Ascending aorta (tissue), 2 donors: ENCODE results near the gene LRIT2. TPM values are rescaled to one million over a fixed set of nuclear protein-coding genes. Genes with fewer than 3 reads are reported as not detected.

Experiments
- DNase-seq, 2 donors: peaks; one replicate each; pipeline ENCODE4 v3.0.0-alpha.2; 2019; ENCODE audit warnings: low spot score in 2 of 2
- H3K27ac ChIP-seq, 2 donors: fragments of 200-600 bp; sonication (generic); one replicate each; pipeline ENCODE4 v1.5.1; 2016 to 2017; ENCODE audit warnings: mild to moderate bottlenecking in 1 of 2
- H3K27me3 ChIP-seq: fragments of 200-600 bp; sonication (generic); one replicate; pipeline ENCODE4 v1.5.1; 2017
- H3K36me3 ChIP-seq, 2 donors: fragments of 200-600 bp; sonication (generic); one replicate each; pipeline ENCODE4 v1.5.1; 2016
- H3K4me1 ChIP-seq, 2 donors: fragments of 200-600 bp; sonication (generic); one replicate each; pipeline ENCODE4 v1.5.1; 2016 to 2017; ENCODE audit warnings: mild to moderate bottlenecking in 1 of 2
- H3K4me3 ChIP-seq, 2 donors: fragments of 200-600 bp; sonication (generic); one replicate each; pipeline ENCODE4 v1.5.1; 2016 to 2017; ENCODE audit warnings: mild to moderate bottlenecking in 1 of 2
- H3K9me3 ChIP-seq, 2 donors: fragments of 200-600 bp; sonication (generic); one replicate each; pipeline ENCODE4 v1.5.1; 2016
- CTCF ChIP-seq, 3 experiments: fragments of 200-600 bp in 2 of 3; fragments of 450-650 bp in 1 of 3; sonication (generic) in 2 of 3; IDR thresholded peaks; one replicate each; pipeline ENCODE4 v1.5.1; 2016 to 2019; ENCODE audit warnings: antibody characterized with exemption in 3 of 3, mild to moderate bottlenecking in 1 of 3, moderate library complexity in 1 of 3
- intact Hi-C: fragments of 100-400 bp; cut with DNase I; formaldehyde crosslinking; loops from one replicate; pipeline ENCODE4 v1.15.1; 2023
- total RNA-seq: library from RNA; depleted of rRNA; stranded (reverse); fragments of >200 nt; gene quantifications from one replicate; pipeline ENCODE4 v1.1.0, GENCODE V29; 2016

LRIT2 gene
- total RNA-seq, 1 donor from 2014 or later = not detected

GRCh38 chr10:84204610-84205009, 20.7 kb downstream of the LRIT2 start:
- no peak for TF ChIP-seq CTCF (IDR thresholded peaks at IDR 0.05)
- intact Hi-C loops = no loop called here
- H3K4me3 ChIP-seq = no peak overlapping the region
- no peaks in the 10 kb centered on the region for H3K27me3 ChIP-seq
- H3K9me3 ChIP-seq = no peaks in the 10 kb centered on the region
- no peak for DNase-seq
- no peaks in the 10 kb centered on the region for H3K36me3 ChIP-seq
- H3K4me1 ChIP-seq = no peaks in the 10 kb centered on the region
- H3K27ac ChIP-seq = no peak overlapping the region

GRCh38 chr10:84204122-84204521, 21.2 kb downstream of the LRIT2 start:
- Histone ChIP-seq H3K27me3 (no peaks in the 10 kb centered on the region), H3K27ac (no peak overlapping the region), H3K36me3 (no peaks in the 10 kb centered on the region), H3K9me3 (no peaks in the 10 kb centered on the region), H3K4me1 (no peaks in the 10 kb centered on the region), H3K4me3 (no peak overlapping the region)
- no peak for TF ChIP-seq CTCF (IDR thresholded peaks at IDR 0.05)
- DNase-seq = no peak
- intact Hi-C loops = no loop called here

- no peak for TF ChIP-seq CTCF (IDR thresholded peaks at IDR 0.05)
- H3K9me3 ChIP-seq = no peaks in the 10 kb centered on the region
- no peaks in the 10 kb centered on the region for H3K4me1 ChIP-seq
- no peaks in the 10 kb centered on the region for H3K27me3 ChIP-seq
- no peak for DNase-seq
- no peak overlapping the region for H3K4me3 ChIP-seq
- no peaks in the 10 kb centered on the region for H3K36me3 ChIP-seq
- H3K27ac ChIP-seq = no peak overlapping the region
- intact Hi-C loops = no loop called here
Observed at GRCh38 chr10:84202349-84202748, 23.0 kb downstream of the LRIT2 start.

GRCh38 chr10:84201682-84202081, 23.7 kb downstream of the LRIT2 start:
- intact Hi-C loops = no loop called here
- no peak overlapping the region for H3K27ac ChIP-seq
- TF ChIP-seq CTCF (IDR thresholded peaks at IDR 0.05) = no peak
- DNase-seq = no peak
- H3K9me3 ChIP-seq = no peaks in the 10 kb centered on the region
- no peaks in the 10 kb centered on the region for H3K36me3 ChIP-seq
- no peak overlapping the region for H3K4me3 ChIP-seq
- H3K27me3 ChIP-seq = no peaks in the 10 kb centered on the region
- H3K4me1 ChIP-seq = no peaks in the 10 kb centered on the region

GRCh38 chr10:84201244-84201606, 24.1 kb downstream of the LRIT2 start:
- Histone ChIP-seq H3K27ac (no peak overlapping the region), H3K27me3 (no peaks in the 10 kb centered on the region), H3K4me1 (no peaks in the 10 kb centered on the region), H3K9me3 (no peaks in the 10 kb centered on the region), H3K36me3 (no peaks in the 10 kb centered on the region), H3K4me3 (no peak overlapping the region)
- no peak for DNase-seq
- no peak for TF ChIP-seq CTCF (IDR thresholded peaks at IDR 0.05)
- intact Hi-C loops = no loop called here

GRCh38 chr10:84200537-84201243, 24.7 kb downstream of the LRIT2 start:
- no peak for DNase-seq
- Histone ChIP-seq H3K27me3 (no peaks in the 10 kb centered on the region), H3K9me3 (no peaks in the 10 kb centered on the region), H3K4me1 (no peaks in the 10 kb centered on the region), H3K27ac (no peak overlapping the region), H3K4me3 (no peak overlapping the region), H3K36me3 (no peaks in the 10 kb centered on the region)
- TF ChIP-seq CTCF (IDR thresholded peaks at IDR 0.05) = no peak
- intact Hi-C loops = no loop called here
